ENCODE data around the gene SCGB1C2. TPM values are rescaled to one million over a fixed set of nuclear protein-coding genes. Genes with fewer than 3 reads are reported as not detected.

SCGB1C2 gene
- total RNA-seq, 3 donors from 2014 or later: not detected

DNA sequence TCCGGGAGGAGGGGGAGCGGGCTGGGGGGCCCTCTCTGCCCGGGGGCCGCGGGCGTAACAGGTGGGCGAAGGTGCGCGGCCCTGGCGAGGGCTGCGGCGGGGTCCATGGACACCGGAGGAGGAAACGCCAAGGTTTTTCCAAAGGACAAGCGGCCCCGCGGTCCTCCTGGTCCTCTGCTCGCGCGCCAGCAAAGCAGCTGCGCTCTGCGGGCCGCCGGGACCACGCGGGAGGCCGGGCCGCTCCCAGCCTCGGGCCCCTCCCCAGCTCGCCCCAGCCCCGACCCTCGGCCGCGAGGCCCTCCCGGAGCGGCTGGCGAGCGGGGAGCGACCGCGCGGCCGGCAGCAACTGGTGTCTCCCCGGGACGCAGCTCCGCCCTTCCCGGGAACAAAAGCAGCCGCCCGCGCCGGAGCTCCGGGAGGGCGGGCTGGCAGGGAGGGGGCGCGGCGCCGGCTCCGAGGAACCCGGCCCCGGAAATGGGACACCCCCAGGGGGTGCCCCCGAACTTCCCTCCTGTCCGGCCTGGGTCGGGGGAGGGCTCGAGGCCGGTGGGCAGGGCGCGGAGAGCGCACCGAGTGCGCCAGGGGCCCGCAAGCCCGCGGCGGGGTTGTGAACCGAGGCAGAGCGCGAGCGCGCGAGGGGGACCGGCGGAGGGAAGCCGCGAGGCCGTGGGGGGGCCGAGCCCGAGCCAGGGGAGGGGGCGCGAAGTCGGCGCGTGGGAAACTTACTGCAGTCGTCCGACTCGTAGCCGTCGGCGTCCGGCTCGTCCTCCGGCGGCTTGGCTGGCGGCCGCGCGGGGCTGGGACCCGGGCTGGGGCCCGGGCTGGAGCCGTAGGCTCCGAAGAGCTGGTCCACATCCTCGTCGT, 43.2 kb downstream of the SCGB1C2 start:
- Histone ChIP-seq H3K27me3 (peaks cover 8 to 17% of the 10 kb centered on the region in 2 donors), H3K27ac (peak overlapping the region; percentile 29 to 50), H3K9me3 (no peaks in the 10 kb centered on the region), H3K36me3 (no peaks in the 10 kb centered on the region), H3K4me3 (peak overlapping the region; percentile 49 to 73 (median 51)), H3K4me1 (no peaks in the 10 kb centered on the region)
- intact Hi-C loops (cut with DNase I; ENCODE audit: low total_unique reads): no loop called here
- TF ChIP-seq POLR2A (IDR thresholded peaks at IDR 0.05): no peak
- TF ChIP-seq POLR2AphosphoS5 (IDR thresholded peaks at IDR 0.05): no peak
- TF ChIP-seq, protein P1, sequence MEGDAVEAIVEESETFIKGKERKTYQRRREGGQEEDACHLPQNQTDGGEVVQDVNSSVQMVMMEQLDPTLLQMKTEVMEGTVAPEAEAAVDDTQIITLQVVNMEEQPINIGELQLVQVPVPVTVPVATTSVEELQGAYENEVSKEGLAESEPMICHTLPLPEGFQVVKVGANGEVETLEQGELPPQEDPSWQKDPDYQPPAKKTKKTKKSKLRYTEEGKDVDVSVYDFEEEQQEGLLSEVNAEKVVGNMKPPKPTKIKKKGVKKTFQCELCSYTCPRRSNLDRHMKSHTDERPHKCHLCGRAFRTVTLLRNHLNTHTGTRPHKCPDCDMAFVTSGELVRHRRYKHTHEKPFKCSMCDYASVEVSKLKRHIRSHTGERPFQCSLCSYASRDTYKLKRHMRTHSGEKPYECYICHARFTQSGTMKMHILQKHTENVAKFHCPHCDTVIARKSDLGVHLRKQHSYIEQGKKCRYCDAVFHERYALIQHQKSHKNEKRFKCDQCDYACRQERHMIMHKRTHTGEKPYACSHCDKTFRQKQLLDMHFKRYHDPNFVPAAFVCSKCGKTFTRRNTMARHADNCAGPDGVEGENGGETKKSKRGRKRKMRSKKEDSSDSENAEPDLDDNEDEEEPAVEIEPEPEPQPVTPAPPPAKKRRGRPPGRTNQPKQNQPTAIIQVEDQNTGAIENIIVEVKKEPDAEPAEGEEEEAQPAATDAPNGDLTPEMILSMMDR (IDR thresholded peaks at IDR 0.05): no peak
- DNase-seq (ENCODE audit: low spot score in 2 of 2): no peak

DNA sequence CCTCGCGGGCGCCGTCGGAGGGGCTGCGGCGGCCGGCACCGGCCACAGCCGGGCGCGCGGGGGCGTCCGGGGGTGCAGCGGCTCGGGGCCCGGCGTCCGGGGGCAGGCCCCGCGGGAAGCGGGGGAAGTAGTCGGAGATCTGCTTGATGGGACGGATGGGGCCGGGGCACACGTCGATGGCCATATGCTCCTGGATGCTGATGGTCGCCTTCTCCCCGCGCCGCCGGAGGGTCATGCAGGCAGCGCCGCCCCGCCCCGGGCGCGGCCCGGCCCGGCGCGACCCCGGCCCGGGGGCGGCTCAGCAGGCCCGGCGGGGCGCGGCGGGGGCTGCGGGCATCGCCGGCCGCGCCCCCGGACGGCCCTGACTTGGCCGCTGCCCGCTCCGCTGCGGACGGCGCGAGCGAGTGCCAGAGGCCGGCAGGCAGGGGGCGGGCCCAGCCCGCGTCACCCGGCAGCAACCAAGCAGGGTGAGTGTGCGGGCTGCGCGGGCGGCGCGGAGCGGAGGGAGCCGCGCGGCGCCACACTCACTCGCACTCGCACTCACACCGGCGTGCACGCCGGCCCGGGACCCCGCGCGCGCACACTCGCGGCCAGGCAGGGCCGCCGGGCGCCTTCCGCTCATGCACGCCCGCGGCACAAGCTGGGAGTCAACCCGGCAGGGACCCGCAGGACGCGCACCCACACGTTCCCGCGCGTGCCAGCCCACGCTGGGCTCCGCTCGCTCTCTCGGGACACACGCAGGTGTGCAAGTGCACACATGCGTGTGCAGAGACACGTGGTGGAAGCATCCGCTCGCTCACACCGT, 44.1 kb downstream of the SCGB1C2 start, which contains the start of gene DOC2B:
Gene DOC2B, minus strand, starts transcription at position 406 of the 805 bp plus-strand sequence. Its CDS starts 171 bp downstream, at position 235.
- intact Hi-C loops (cut with DNase I; ENCODE audit: low total_unique reads): no loop called here
- DNase-seq (ENCODE audit: low spot score in 2 of 2): no peak
- TF ChIP-seq POLR2AphosphoS5 (IDR thresholded peaks at IDR 0.05) (no peak), POLR2A (IDR thresholded peaks at IDR 0.05) (no peak)
- TF ChIP-seq, protein P1 (IDR thresholded peaks at IDR 0.05): no peak
- no peaks in the 10 kb centered on the region for H3K9me3 ChIP-seq
- peak within 1 kb of the TSS; percentile 49 to 73 (median 51) for H3K4me3 ChIP-seq
- peaks cover 8 to 17% of the 10 kb centered on the region in 2 donors for H3K27me3 ChIP-seq
- H3K4me1 ChIP-seq: no peaks in the 10 kb centered on the region
- peak within 1 kb of the TSS; percentile 29 to 50 for H3K27ac ChIP-seq
- no peaks in the 10 kb centered on the region for H3K36me3 ChIP-seq

DNA sequence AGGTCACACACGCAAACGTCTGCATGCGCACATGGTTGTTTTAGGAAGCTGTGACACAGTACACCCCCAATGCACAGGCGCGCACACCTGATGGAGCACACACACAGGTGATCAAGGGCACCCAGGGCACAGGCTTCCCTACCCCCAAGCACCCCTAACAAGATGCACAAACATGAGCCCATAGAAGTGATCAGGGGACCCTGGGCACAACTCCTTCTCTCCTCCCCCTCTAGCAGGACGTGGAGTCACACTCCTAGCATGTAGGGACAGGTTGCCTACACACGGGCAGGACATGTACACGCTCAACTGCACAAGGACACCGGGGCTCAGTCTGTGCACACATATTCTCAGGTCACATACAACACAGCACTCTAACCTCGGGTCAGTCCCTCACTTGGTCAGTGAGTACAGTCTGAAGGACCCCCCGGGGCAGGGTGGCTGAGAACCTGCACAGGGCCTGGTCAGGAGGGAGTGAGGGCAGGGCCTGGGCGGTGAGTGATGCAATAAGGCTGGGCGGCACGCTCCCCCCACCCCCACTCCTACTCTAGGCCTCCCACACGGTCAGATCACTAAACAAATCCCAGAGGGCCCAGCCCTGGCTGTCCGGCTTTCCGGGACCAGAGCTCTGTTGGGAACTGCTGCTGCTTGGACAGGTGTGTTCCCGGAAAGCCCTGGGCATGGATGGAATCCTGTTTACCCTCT, 44.8 kb downstream of the SCGB1C2 start:
- no peaks in the 10 kb centered on the region for H3K9me3 ChIP-seq
- peaks cover 8 to 17% of the 10 kb centered on the region in 2 donors for H3K27me3 ChIP-seq
- peak; percentile 25 to 74 for DNase-seq (ENCODE audit: low spot score in 2 of 2)
- TF ChIP-seq POLR2A (IDR thresholded peaks at IDR 0.05) (no peak), POLR2AphosphoS5 (IDR thresholded peaks at IDR 0.05) (no peak)
- TF ChIP-seq, protein P1 (IDR thresholded peaks at IDR 0.05): no peak
- intact Hi-C loops (cut with DNase I; ENCODE audit: low total_unique reads): no loop called here
- no peaks in the 10 kb centered on the region for H3K36me3 ChIP-seq
- H3K4me1 ChIP-seq: no peaks in the 10 kb centered on the region
- peak overlapping the region; percentile 31 to 73 (median 51) for H3K4me3 ChIP-seq
- peak overlapping the region in 1 of 2 donors; percentile 50 for H3K27ac ChIP-seq

DNA sequence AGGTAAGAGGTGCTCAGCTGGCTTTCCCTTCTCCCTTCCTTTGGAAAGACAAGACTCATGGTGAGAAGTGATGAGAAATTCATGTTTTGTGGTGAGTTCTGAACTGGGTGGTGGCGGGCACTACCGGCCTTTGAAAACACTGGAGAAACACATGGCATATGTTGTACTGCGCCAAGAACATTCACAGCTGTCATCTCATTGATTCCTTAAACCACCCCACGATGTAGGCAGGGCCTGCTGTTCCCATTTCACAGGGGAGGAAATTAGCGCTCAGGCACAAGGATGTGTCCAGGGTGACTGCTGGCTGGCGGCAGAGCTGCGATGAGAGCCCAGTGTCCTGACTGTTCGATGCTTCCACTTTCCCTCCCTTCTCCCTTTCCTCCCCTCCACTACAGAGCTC, 45.7 kb downstream of the SCGB1C2 start:
- peaks cover 8 to 17% of the 10 kb centered on the region in 2 donors for H3K27me3 ChIP-seq
- no peaks in the 10 kb centered on the region for H3K36me3 ChIP-seq
- H3K4me3 ChIP-seq: no peak overlapping the region
- DNase-seq (ENCODE audit: low spot score in 2 of 2): no peak
- no peaks in the 10 kb centered on the region for H3K4me1 ChIP-seq
- TF ChIP-seq POLR2AphosphoS5 (IDR thresholded peaks at IDR 0.05) (no peak), POLR2A (IDR thresholded peaks at IDR 0.05) (no peak)
- TF ChIP-seq, protein P1 (IDR thresholded peaks at IDR 0.05): no peak
- no peaks in the 10 kb centered on the region for H3K9me3 ChIP-seq
- H3K27ac ChIP-seq: peak overlapping the region in 1 of 2 donors; percentile 50
- intact Hi-C loops (cut with DNase I; ENCODE audit: low total_unique reads): no loop called here
